Astrocyte (in vitro differentiated cells and primary cell): Measurements from ENCODE around the gene TOM1L2.

Experiments
- CTCF ChIP-seq: IDR thresholded peaks from 2 replicates; pipeline ENCODE4 v1.5.1; 2011; ENCODE audit warnings: low read depth, mild to moderate bottlenecking, inconsistent platforms, low read length, moderate library complexity; ENCODE audit not compliant: insufficient read depth
- EZH2 ChIP-seq: IDR thresholded peaks from 2 replicates; pipeline ENCODE4 v1.6.1; 2012; ENCODE audit warnings: mild to moderate bottlenecking, low read length, inconsistent platforms; ENCODE audit not compliant: insufficient read depth

GRCh38 chr17:17900615-17901520, 71.3 kb downstream of the TOM1L2 start:
- TF ChIP-seq CTCF (no peak), EZH2 (no peak)
